HepG2 (cell line): ENCODE measurements around the gene TNFRSF25. TPM values are rescaled to one million over a fixed set of nuclear protein-coding genes. Genes with fewer than 3 reads are reported as not detected.

Experiments used
- BRF2 ChIP-seq: sonication (generic); formaldehyde crosslinking; IDR thresholded peaks from 2 replicates; pipeline ENCODE4 v1.8.1; 2022; ENCODE audit warnings: mild to moderate bottlenecking, missing genetic modification reagents
- CBFB ChIP-seq: sonication (generic); formaldehyde crosslinking; IDR thresholded peaks from 2 replicates; pipeline ENCODE4 v1.4.0; 2020; ENCODE audit warnings: missing genetic modification reagents
- ETV5 ChIP-seq: IDR thresholded peaks from 2 replicates; pipeline ENCODE4 v1.6.1; 2018; ENCODE audit warnings: missing biosample characterization, missing genetic modification reagents, inconsistent platforms, borderline replicate concordance
- GATAD1 ChIP-seq: IDR thresholded peaks from 2 replicates; pipeline ENCODE4 v1.6.1; 2016; ENCODE audit warnings: missing genetic modification reagents, missing compliant biosample characterization
- HOXA3 ChIP-seq: sonication (generic); formaldehyde crosslinking; IDR thresholded peaks from 2 replicates; pipeline ENCODE4 v1.5.0; 2020; ENCODE audit warnings: missing genetic modification reagents
- MYC ChIP-seq: sonication (generic); formaldehyde crosslinking; IDR thresholded peaks from 2 replicates; pipeline ENCODE4 v1.9.0; 2021; ENCODE audit warnings: missing genetic modification reagents, borderline replicate concordance
- SRF ChIP-seq: IDR thresholded peaks from 2 replicates; pipeline ENCODE4 v1.6.1; 2011; ENCODE audit warnings: mild to moderate bottlenecking, low read depth, low read length, moderate library complexity
- ZBTB10 ChIP-seq: sonication (generic); formaldehyde crosslinking; IDR thresholded peaks from 2 replicates; pipeline ENCODE4 v1.4.0; 2020; ENCODE audit warnings: missing genetic modification reagents, borderline replicate concordance
- ZNF274 ChIP-seq: sonication (generic); formaldehyde crosslinking; IDR thresholded peaks from 2 replicates; pipeline ENCODE4 v1.5.1; 2020; ENCODE audit warnings: mild to moderate bottlenecking, missing genetic modification reagents
- ZNF414 ChIP-seq: sonication (generic); formaldehyde crosslinking; IDR thresholded peaks from 2 replicates; pipeline ENCODE4 v1.5.0; 2020; ENCODE audit warnings: missing genetic modification reagents
- ZNF432 ChIP-seq: sonication (generic); formaldehyde crosslinking; IDR thresholded peaks from 2 replicates; pipeline ENCODE4 v1.5.0; 2020; ENCODE audit warnings: missing genetic modification reagents, mild to moderate bottlenecking, borderline replicate concordance
- ZNF572 ChIP-seq: sonication (generic); formaldehyde crosslinking; IDR thresholded peaks from 2 replicates; pipeline ENCODE4 v1.5.1; 2020; ENCODE audit warnings: mild to moderate bottlenecking, missing genetic modification reagents
- ZNF629 ChIP-seq: sonication (generic); formaldehyde crosslinking; conservative IDR thresholded peaks from 2 replicates; pipeline ENCODE4 v1.5.0; 2020; ENCODE audit warnings: missing genetic modification reagents
- ZNF772 ChIP-seq: sonication (generic); formaldehyde crosslinking; IDR thresholded peaks from 2 replicates; pipeline ENCODE4 v1.5.0; 2020; ENCODE audit warnings: mild to moderate bottlenecking, missing genetic modification reagents
- polyA plus RNA-seq, 8 experiments: library from polyadenylated mRNA; depleted of rRNA in 3 of 8; stranded (reverse) in 7 of 8; unstranded in 1 of 8; fragments of >200 nt; fragmentation: Illumina TruSeq in 4 of 8; extraction: Trizol in 4 of 8; gene quantifications; 2 replicates each; pipeline versions ENCODE4 v1.2.1 to v1.2.3, GENCODE V29; 2011 to 2016; ENCODE audit warnings: low read depth in 4 of 8, missing spikeins in 1 of 8, mixed read lengths in 1 of 8; ENCODE audit not compliant: insufficient read depth in 1 of 8
- total RNA-seq, 5 experiments: library from RNA; depleted of rRNA; stranded (reverse); fragments of >200 nt; fragmentation: Illumina TruSeq; extraction: Trizol; gene quantifications; 2 replicates each; pipeline ENCODE4 v1.2.3, GENCODE V29; 2016; ENCODE audit warnings: low read depth in 1 of 5
- TF ChIP-seq, protein P1 (sequence below): sonication (generic); formaldehyde crosslinking; IDR thresholded peaks from 2 replicates; pipeline ENCODE4 v1.4.0; 2020; ENCODE audit warnings: missing genetic modification reagents
- TF ChIP-seq, protein P2 (sequence below): sonication (generic); formaldehyde crosslinking; IDR thresholded peaks from 2 replicates; pipeline ENCODE4 v1.8.1; 2023; ENCODE audit warnings: missing genetic modification reagents, inconsistent platforms, borderline replicate concordance

The TNFRSF25 gene
- total and polyA plus RNA-seq, 2 of the 13 experiments (the other 11 are each of a cell fraction or from before 2014, with no cell fraction given), result 1.4 to 1.5 TPM

GRCh38 chr1:6490181-6491080 is 24.5 kb upstream of the TNFRSF25 start (continued):
- TF ChIP-seq ZBTB10 (CRISPR knock-in tag) (0 out of 2 replicates have a peak, but pooled peaks have one; percentile 71), HOXA3 (CRISPR knock-in tag) (peak; percentile 12; the same call in 1 of the 2 replicates), ZNF629 (no peak), ZNF772 (peak; percentile 78; the same call in 1 of the 2 replicates), ZNF432 (peak; percentile 12; the same call in 1 of the 2 replicates), SRF (peak; percentile 65; the same call in 1 of the 2 replicates), ZNF414 (CRISPR knock-in tag) (peak; percentile 59; the same call in 1 of the 2 replicates), ZNF274 (peak; percentile 72; the same call in 1 of the 2 replicates), MYC (CRISPR knock-in tag) (peak; percentile 56; the same call in 1 of the 2 replicates), CBFB (CRISPR knock-in tag) (0 out of 2 replicates have a peak, but pooled peaks have one; percentile 3), BRF2 (0 out of 2 replicates have a peak, but pooled peaks have one; percentile 33), GATAD1 (CRISPR knock-in tag) (peak; percentile 61), ZNF572 (CRISPR knock-in tag) (peak; percentile 18; the same call in 1 of the 2 replicates), ETV5 (peak; percentile 44; the same call in 1 of the 2 replicates)
- TF ChIP-seq, protein P1, sequence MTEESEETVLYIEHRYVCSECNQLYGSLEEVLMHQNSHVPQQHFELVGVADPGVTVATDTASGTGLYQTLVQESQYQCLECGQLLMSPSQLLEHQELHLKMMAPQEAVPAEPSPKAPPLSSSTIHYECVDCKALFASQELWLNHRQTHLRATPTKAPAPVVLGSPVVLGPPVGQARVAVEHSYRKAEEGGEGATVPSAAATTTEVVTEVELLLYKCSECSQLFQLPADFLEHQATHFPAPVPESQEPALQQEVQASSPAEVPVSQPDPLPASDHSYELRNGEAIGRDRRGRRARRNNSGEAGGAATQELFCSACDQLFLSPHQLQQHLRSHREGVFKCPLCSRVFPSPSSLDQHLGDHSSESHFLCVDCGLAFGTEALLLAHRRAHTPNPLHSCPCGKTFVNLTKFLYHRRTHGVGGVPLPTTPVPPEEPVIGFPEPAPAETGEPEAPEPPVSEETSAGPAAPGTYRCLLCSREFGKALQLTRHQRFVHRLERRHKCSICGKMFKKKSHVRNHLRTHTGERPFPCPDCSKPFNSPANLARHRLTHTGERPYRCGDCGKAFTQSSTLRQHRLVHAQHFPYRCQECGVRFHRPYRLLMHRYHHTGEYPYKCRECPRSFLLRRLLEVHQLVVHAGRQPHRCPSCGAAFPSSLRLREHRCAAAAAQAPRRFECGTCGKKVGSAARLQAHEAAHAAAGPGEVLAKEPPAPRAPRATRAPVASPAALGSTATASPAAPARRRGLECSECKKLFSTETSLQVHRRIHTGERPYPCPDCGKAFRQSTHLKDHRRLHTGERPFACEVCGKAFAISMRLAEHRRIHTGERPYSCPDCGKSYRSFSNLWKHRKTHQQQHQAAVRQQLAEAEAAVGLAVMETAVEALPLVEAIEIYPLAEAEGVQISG (CRISPR knock-in tag), result peak; percentile 68
- TF ChIP-seq, protein P2, sequence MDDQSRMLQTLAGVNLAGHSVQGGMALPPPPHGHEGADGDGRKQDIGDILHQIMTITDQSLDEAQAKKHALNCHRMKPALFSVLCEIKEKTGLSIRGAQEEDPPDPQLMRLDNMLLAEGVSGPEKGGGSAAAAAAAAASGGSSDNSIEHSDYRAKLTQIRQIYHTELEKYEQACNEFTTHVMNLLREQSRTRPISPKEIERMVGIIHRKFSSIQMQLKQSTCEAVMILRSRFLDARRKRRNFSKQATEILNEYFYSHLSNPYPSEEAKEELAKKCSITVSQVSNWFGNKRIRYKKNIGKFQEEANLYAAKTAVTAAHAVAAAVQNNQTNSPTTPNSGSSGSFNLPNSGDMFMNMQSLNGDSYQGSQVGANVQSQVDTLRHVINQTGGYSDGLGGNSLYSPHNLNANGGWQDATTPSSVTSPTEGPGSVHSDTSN (CRISPR knock-in tag), result no peak
